Fibroblast of skin of left quadriceps (primary cell): ENCODE results near the gene ATP8A2.

Experiments used
- DNase-seq, 2 experiments: peaks; one replicate each; pipeline ENCODE4 v3.0.0-alpha.2; 2013; ENCODE audit warnings: low read depth in 2 of 2

ATP8A2 gene

GRCh38 chr13:25881136-25881926, 509.6 kb downstream of the ATP8A2 start:
- DNase-seq, result no peak

GRCh38 chr13:25881971-25882451, 510.2 kb downstream of the ATP8A2 start:
- no peak for DNase-seq

DNA sequence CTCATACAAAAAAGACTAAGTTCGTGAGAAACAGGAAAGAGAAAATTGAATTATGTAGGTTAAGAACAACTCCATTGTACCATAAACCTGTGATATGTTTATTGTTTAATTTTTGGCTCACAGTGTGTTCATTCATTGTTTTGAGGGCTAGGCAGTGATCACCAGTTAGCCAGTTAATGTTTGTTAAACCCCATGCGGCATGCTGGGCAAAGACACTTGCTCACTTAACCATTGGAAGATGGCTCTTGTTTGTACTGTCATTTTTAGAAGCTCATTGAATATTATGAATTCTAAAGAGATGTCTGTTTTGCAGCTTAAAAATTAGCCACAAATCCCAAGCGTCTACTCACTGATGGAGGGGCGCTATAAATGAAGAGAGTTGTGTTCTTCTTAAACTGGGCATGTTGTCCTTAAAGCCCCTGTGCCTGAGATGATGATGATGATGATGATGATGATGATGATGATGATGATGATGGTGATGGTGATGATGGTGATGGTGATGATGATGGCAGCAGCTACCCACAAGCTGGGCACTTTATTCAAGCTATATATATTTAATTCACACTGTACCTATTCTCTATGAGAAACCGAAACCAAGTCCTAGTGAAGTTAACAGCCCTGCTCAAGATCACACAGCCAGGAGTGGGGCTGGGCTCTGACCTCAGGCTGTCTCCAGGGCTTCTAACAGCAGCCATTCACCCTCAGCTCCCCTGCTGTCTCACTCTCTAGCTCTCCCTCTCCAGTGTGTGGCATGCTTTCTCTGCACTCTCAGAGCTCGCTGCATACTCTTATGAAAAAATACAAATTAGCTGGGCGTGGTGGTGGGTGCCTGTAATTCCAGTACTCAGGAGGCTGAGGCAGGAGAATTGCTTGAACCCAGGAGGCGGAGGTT, 510.9 kb downstream of the ATP8A2 start:
- no peak for DNase-seq

DNA sequence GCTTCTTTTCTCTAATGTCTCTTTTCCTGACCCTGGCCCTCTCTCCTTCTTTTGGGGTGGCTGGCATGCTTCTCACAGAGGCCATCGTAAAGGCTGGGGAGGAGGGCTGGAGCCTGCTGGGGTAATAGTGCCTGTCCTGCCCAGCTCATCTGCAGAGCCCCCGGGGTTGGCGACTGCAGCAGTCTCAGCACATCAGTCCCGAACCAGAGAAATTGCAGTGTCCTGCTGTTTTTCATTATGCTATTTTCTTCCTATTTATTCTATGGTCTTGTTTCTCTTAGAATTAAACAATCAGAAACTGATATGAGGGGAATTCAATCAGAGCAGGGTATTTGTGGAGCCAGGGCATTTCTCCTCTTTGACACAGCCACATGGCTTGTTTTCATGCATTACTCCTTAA, 513.6 kb downstream of the ATP8A2 start:
- DNase-seq, result no peak

- peak; percentile 20 to 30 for DNase-seq
These were observed 514.9 kb downstream of the ATP8A2 start for GRCh38 chr13:25886438-25887214.

- no peak for DNase-seq
These were observed 516.3 kb downstream of the ATP8A2 start for GRCh38 chr13:25887962-25888655.

DNA sequence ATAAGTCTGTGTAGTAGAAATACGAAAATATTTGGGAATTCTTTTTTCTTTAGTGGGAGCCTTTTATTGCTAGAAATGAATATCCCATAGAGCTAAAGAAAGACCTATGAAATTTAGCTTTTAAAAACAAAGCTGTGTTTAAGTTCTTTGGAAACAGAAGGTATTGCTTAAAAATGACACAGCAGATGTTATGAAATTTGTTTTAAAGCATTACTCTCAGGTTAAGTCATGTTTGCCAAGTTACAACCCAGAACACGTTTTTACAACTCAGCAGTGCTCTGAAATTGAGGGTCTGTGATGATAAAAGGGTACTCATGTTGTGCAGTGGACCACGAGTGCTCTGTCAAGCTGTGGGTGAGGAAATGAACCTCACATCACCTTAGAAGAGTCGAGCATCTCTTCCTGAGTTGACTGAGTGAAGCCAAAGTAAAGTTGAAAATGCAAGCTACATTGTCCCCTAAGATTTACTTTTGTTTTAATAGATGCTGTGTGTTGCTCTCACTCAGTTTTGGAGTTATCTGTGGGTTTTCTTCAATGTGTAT, 519.0 kb downstream of the ATP8A2 start:
- DNase-seq, result no peak

DNA sequence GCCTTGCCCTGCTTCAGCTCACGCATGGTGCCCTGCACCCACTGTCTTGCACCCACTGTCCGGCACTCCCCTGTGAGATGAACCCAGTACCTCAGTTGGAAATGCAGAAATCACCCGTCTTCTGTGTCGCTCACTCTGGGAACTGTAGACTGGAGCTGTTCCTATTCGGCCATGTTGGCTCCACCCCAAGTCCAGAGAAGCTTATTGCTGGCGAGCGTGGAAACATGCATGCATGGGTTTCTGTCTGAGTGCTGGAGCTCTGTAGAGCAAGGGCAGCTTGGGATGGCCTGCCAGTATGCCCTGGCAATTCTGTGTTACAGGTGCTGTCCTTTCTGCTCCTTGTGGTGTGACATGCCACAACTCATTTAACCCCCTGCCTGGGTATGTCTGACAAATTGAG, 527.2 kb downstream of the ATP8A2 start:
- DNase-seq, result no peak

DNA sequence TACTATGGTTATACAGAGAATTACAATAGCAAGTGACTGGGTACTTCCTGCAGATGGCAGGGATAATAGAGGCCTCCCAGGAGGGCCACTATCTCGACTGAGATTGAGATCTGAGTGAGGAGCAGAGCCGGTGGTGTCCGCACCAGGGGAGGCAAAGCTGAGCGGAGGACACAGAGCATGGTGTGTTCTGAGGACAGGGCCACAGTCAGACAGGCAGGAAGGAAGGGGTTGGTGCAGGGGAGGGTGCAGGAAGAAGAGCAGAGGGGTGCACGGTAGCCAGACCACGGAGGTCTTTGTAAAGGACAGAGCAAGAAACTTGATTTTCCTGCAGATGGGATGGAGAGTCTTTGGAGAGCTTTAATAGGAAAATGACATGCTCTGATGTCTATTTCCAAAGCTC, 527.7 kb downstream of the ATP8A2 start:
- no peak for DNase-seq

DNA sequence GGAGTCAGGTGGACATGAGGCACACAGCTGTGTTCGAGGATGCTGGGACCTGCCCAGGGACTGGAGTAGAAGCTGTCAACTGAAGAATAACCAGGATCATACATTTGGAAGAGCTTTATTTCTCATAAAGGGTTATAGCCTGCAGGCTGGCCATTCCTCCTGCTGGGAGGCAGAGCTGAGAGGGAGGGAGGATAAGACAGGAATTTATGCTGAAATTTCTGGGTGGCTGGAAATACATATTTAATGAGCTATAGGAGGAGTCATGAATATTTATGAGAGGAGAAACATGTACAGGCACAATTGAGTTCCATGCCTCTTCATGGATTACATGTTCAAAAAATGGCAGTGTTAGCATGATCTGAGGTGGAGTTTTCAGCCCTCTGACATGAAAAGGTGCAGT, 528.2 kb downstream of the ATP8A2 start:
- no peak for DNase-seq

- no peak for DNase-seq
These were observed 529.9 kb downstream of the ATP8A2 start for GRCh38 chr13:25901460-25902376.

DNA sequence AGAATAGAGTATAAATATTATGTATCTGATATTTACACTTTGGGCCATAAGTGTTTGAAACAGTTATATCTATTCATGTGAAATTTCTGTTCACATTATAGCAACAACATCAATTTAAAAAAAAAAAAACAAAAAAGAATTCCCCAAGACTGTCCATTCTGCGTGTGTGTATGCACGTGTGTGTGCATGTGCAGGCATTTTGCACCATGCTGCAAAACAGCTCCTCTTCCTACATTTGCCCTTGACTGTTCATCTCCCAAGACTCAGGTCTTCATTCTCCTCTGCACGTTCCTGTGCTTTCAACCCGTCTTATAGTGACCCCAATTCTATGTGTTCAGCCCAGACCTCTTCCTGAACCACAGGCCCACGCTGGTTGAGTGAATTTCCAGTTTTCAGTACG, 530.7 kb downstream of the ATP8A2 start:
- no peak for DNase-seq

DNA sequence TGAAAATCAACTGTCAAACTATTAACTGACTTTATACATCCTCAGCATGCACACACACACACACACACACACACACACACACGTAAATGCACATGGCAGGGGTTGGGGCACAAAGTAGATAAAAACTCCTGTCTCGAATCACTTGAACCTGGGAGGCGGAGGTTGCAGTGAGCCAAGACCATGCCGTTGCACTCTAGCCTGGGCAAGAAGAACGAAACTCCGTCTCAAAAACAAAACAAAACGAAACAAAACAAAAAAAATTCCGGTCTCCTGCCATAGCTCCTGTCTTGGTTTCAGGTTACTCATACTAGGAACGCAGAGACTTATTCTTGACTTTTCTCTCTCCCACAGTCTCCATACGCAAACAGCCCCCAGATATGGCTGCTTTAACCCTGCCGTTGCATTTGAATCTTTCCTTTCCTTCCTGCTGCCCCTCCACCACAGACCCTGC, 531.1 kb downstream of the ATP8A2 start:
- no peak for DNase-seq

GRCh38 chr13:25904830-25905229, 533.1 kb downstream of the ATP8A2 start:
- DNase-seq, result no peak

DNA sequence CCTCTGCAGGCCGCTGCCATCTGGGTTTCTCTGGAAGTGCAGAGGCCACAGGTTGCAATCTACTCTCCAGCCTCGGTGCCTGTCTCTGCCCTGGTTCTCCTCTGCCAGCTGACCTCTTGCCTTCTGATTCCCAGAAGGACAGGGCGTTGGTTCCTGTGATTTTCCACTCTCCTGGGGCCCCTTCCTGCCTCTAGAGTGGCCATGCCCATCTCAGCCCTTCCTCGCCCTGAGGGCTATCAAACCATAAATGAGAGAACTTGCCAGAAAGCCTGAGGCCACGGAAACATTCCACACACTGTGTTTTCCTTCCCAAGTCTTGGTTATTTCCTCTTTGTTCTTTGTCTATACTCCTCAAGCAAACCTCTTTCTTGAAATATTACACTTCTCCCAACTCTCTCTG, 533.8 kb downstream of the ATP8A2 start:
- DNase-seq, result no peak

- no peak for DNase-seq
These were observed 534.5 kb downstream of the ATP8A2 start for GRCh38 chr13:25906191-25906661.

DNA sequence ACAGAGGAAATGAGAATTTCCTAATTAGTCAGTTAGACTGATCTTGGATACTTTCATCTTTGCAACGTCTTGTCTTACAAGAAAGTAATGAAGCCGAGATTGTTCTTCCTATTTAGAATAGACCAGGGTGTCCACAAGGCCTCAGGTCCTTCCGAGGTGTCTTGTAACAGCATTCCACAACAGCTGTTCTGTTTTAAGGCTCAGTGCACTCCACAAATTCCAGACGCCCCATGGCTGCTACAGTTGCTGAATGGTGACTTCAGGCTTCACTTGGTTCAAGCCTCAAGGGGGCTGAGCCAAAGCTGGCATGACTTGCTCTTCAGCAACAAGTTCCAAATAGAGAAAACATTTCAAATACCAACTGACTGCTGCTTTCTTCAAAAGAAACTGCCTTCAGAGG, 536.6 kb downstream of the ATP8A2 start:
- no peak for DNase-seq

DNA sequence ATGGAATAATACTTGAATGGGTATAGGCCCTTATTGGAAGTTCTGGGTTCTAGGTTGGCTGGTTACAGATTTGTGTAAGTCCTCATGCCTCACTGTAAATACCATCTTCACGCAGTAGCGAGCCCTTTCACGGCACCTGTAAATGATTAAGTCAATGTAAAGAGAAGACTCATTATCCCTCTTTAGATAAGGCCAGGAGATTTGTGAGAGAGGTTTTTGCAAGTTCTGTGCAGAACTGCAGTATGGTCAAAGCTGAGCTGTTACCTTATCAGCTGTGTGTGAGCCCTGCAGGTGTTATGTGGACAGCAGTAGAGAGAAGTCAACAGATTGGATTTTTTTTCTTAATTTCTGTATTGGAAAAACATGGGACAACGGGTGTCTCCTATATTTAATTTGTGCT, 538.5 kb downstream of the ATP8A2 start:
- no peak for DNase-seq

- no peak for DNase-seq
These were observed 539.2 kb downstream of the ATP8A2 start for GRCh38 chr13:25910991-25911419.

- no peak for DNase-seq
These were observed 541.2 kb downstream of the ATP8A2 start for GRCh38 chr13:25912961-25913360.
